ENCODE results near the gene CKAP2L.

DNA sequence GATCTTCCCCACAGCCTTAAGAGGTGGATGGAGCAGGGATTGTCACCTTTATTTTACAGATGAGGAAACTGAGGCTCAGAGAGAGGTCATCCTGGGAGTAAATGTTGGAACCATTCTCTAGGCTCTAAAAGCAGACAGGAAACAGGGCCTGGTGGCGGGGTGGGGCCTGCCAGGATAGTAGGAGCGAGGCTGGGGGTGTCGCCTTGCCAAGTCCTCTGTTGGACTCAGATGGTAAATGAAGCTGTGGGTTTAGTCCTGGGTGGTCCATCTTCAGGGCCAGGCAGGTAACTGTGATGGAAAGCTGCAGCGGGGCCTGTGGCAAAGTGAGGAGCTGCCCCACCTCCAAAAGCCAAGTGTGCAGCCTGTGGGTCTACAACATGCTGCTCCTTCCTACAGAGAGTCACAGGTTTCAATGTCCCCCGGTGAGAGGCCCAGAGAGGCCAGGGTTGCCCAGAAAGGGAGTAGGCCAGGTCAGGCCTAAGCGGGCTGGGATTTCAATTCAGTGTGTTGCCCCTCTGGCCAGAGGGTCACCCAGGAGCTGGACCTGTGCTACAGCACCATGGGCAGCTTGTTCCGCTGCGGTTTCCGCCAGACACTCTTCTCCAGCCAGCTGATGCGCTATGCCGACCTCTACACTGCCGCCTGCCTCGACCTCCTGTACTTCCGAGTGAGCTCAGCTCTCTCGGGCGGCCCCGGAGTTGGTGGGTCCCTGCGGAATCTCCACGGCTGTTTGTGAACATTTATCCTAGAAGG lies 37.0 kb downstream of the CKAP2L start:
- TF ChIP-seq, protein P1, sequence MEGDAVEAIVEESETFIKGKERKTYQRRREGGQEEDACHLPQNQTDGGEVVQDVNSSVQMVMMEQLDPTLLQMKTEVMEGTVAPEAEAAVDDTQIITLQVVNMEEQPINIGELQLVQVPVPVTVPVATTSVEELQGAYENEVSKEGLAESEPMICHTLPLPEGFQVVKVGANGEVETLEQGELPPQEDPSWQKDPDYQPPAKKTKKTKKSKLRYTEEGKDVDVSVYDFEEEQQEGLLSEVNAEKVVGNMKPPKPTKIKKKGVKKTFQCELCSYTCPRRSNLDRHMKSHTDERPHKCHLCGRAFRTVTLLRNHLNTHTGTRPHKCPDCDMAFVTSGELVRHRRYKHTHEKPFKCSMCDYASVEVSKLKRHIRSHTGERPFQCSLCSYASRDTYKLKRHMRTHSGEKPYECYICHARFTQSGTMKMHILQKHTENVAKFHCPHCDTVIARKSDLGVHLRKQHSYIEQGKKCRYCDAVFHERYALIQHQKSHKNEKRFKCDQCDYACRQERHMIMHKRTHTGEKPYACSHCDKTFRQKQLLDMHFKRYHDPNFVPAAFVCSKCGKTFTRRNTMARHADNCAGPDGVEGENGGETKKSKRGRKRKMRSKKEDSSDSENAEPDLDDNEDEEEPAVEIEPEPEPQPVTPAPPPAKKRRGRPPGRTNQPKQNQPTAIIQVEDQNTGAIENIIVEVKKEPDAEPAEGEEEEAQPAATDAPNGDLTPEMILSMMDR (IDR thresholded peaks at IDR 0.05; ENCODE audit: insufficient read depth, low read depth, low read length): no peak
- TF ChIP-seq EZH2 (IDR thresholded peaks at IDR 0.05; ENCODE audit: insufficient read depth, low read length): no peak

Measured in astrocyte (in vitro differentiated cells and primary cell).